HG02852 (cell line): ENCODE data around the gene RPUSD1.
"Not testable (repeated sequence)": the region's sequence is repeated elsewhere in the genome, so short reads cannot be mapped to it uniquely, and the experiment has no call there.

Experiments
- ATAC-seq: cut with Tn5 transposase; IDR thresholded peaks from one replicate; pipeline ENCODE4 v1.9.1; 2021; ENCODE audit warnings: mild to moderate bottlenecking, moderate library complexity; ENCODE audit not compliant: unreplicated experiment

RPUSD1 gene

DNA sequence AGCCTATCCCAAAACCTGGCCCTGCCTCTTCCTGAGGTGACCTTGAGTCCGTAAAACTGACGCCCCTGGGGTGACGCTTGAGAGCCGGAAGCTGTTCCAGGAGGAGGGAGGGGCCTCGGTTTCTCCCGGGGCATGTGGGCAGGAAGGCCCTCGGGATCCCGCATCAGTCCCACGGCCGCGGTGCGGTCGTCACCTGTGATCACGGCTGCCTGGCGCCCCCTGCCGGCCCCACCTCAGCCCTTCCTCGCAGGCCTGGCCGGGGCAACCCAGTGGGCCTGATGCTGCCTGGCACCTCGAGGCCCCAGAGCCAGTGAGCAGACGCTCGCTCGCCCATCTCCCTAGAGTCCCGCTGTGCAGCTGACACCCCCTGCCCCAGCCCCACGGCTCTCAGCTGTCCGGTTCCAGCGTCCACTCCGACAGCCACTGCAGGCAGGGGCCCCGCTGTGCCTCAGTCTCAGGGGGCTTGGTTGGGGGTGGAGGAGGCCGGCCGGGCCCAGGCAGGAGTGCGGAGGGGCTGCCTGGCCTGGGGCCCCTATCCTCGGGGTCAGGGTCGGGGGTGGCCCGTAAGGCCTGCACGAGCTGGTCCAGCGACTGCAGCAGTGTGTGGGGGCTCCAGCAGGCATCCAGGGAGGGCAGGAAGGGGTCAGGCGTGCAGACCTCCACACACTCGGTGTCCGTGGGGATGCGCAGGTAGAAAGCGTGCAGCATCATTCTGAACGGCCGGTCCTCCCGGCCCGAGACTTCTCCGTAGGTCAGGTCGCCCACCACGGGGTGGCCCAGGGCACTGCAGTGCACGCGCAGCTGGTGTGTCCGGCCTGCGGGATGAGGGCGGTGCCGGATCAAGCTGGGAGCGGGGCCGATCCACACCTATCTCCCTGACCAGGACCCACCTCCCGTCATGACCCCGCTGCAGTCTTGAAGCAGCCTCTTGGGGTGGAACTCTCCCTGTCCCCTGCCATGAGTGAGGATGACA lies 2.3 kb downstream of the RPUSD1 start:
- no peak for ATAC-seq

DNA sequence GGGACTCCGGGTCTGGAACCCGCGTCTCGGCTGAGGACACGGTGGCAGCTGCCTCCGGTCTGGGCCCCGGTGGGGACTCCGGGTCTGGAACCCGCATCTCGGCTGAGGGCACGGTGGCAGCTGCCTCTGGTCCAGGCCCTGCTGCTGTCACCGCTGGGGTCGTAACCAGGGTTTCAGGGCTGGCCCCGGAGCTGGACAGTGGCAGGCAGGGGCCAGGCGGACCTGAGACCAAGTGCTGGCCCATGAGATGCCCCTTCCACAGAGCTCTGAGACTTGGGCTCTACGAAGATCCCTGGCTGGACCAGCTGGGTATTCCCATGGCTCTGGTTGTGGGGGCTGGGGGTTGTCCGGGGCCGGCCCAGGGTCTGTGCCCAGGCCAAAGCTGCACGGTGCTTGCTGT lies 3.8 kb downstream of the RPUSD1 start:
- ATAC-seq, result no peak

DNA sequence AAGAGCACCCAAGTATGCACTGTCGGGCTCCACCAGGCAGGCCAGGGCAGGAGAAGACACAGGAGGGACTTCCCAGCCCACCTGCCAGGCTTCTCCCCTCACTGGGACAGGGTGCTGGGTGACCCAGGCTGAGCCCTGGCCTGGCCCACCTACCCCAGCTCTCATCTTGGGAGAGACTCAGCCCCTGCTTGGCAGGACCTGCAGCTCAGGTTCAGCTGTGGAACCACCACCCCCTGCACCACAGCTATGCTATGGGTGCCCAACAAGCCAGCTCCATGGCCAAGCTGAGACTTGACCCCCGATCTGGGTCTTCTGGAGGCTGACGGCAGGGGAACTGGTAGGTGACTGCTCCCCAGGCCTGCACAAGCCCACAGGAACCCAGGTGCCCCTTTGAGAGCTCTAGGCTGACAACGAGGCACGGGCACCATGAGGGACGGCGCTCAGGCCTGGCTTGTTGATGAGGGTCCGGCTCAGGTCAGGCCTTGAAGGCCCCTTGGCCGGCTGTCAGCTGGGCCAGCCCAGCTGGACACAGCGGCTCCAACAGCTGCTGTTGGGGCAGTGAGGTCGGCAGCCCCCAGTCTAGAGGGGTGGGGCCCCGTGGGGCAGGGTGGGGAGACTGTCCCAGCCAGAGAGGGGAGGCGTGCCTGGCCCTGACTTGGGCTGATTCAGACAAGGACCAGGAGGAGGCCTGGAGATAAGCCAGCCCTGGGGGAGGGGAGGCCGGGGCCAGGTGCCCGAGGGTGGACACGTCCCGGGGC lies 4.6 kb downstream of the RPUSD1 start:
- no peak for ATAC-seq

GRCh38 chr16:782766-783403 lies 5.3 kb downstream of the RPUSD1 start:
- ATAC-seq, result no peak

- ATAC-seq, result no peak
Measured at GRCh38 chr16:782258-782657, 5.9 kb downstream of the RPUSD1 start.

- no peak for ATAC-seq
Measured at GRCh38 chr16:781346-782010, 6.7 kb downstream of the RPUSD1 start.

DNA sequence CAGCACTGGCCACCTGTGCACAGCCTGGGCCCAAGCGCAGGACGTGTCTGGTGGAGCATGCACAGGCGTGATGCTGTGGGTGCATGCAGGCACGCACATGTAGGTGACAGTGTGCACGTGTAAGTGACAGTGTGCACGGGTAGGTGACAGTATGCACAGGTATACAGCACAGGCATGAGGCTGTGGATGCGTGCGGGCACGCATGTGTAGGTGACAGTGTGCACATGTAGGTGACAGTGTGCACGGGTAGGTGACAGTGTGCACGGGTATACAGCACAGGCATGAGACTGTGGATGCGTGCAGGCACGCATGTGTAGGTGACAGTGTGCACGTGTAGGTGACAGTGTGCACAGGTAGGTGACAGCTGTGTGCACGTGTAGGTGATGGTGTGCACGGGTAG lies 7.9 kb downstream of the RPUSD1 start:
- no peak for ATAC-seq

DNA sequence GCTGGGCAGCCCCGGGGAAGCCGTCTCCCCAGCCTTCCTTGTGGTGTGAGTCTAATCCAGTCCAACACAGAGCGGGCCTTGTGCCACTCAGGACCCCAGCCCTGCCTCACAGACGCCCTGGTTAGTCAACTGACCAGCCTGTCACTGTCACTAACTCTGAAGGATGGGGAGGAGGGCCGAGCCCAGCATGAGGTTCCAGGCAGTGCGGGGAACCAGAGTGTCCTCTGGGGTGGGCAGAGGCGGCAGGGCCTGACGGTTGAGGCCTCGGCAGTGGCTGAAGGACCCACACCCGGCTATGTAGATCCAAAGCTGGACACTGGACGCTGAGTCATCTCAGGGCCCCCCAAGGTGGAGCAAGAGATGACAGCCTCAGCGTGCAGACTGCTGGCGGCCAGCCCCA lies 8.6 kb downstream of the RPUSD1 start:
- no peak for ATAC-seq

- ATAC-seq, result no peak
Measured at GRCh38 chr16:778909-779527, 9.2 kb downstream of the RPUSD1 start.

DNA sequence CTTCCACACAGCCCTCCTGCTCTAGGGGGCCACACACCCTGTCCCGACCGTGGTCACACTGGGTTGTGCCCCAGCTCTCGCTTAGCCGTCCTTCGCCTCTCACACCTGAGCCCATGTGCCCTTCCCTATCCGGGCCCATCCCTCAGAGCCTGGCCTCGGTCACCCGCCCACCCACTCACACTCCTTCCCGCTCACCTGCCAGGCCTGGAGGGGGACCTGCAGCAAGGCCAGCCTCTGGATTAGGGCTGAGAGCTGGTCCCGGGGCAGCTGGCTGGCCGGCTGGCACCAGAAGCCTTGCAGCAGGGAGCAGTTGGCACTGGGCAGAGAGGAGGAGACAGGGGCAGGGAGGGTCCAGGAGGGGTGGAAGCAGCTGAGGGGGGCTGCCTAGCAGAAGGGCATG lies 9.7 kb downstream of the RPUSD1 start:
- ATAC-seq, result no peak

DNA sequence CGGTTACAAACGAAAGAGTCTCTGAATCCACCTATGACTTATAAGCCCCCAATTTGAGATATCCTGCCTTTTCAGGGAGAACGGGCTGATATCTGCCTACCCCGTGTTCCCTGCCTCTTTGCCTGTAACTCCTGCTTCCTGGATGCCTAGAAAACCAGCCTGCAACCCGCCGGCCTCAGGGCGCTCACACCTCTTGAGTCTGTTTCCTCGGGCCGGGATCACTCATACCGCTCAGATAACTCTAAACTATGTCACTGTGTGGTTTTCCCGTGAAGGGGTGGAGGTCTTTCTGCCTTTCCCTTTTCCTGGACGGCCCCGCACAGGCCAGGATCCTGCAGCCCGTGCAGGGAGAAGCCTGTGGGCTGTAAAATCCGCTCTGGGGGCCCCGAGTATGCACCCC lies 10.4 kb downstream of the RPUSD1 start:
- no peak for ATAC-seq

DNA sequence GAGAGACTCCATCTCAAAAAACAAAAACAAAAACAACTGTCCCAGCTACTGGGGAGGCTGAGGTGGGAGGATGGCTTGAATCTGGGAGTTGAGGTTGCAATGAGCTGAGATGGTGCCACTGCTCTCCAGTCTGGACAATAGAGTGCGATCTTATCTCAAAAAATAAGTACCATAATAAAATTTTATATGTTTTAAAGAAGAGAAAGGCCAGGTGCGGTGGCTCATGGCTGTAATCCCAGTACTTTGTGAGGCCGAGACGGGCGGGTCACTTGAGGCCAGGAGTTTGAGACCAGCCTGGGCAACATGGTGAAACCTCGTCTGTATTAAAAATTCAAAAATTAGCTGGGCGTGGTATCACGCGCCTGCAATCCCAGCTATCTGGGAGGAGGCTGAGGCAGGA lies 11.4 kb downstream of the RPUSD1 start:
- no peak for ATAC-seq

DNA sequence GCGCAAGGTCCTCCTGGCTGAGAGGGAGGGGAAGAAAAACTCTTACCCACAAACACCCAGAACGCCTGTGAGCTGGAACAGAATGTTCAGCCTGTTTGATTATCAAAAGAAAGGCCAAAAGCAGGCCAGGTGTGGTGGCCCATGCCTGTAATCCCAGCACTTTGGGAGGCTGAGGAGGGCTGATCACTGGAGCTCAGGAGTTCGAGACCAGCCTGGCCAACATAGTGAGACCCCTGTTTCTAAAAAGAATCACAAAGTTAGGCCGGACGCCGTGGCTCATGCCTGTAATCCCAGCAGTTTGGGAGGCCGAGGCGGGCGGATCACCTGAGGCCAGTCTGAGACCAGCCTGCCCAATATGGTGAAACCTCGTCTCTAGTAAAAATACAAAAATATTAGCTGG lies 11.9 kb downstream of the RPUSD1 start:
- ATAC-seq, result not testable (repeated sequence)

DNA sequence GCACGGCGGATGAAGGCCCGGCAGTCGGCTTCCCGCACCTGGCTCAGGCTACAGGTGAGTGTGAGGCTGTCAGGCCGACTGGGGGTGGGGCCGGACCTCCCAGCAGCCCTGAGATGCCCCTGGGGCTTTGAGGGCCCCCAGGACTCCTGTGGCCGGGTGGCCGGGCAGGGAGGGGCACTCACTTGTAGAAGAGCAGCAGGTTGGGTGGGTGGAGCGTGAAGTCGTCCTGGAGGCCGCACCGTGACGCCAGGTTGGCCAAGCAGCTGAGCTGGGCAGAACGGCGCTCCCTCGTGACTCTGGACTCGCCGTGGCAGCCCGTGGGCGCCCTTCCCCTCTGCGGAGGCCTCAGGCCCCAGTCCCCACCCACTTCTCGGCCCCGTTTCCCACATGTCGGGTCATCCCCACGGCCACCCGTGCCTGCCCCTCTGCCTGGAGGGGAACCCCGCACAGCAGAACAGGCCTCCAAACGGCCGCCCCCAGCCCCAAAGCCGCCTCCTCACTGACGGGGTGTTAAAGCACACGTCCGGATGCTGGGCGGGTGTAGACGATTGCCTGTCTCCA lies 12.9 kb downstream of the RPUSD1 start:
- no peak for ATAC-seq

GRCh38 chr16:774086-775001 lies 13.8 kb downstream of the RPUSD1 start:
- no peak for ATAC-seq

GRCh38 chr16:772959-773358 lies 15.2 kb downstream of the RPUSD1 start:
- ATAC-seq, result no peak

DNA sequence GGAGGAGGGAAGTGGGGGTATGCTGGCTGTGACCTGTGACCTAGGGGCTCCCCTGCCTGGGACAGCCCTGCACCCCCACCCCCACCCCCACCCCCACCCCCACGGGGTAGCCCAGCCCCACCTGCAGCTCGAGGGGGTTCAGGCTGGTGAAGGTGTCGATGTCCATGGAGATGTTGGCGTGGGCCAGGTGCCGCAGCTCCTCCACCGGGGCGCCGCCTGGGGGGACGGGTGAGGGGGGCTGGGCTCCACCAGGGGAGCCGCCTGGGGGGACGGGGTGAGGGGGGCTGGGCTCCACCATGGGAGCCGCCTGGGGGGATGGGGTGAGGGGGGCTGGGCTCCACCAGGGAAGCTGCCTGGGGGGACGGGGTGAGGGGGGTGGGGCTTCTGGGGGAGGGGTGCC lies 17.8 kb downstream of the RPUSD1 start:
- no peak for ATAC-seq

- no peak for ATAC-seq
Measured at GRCh38 chr16:769934-770333, 18.2 kb downstream of the RPUSD1 start.

DNA sequence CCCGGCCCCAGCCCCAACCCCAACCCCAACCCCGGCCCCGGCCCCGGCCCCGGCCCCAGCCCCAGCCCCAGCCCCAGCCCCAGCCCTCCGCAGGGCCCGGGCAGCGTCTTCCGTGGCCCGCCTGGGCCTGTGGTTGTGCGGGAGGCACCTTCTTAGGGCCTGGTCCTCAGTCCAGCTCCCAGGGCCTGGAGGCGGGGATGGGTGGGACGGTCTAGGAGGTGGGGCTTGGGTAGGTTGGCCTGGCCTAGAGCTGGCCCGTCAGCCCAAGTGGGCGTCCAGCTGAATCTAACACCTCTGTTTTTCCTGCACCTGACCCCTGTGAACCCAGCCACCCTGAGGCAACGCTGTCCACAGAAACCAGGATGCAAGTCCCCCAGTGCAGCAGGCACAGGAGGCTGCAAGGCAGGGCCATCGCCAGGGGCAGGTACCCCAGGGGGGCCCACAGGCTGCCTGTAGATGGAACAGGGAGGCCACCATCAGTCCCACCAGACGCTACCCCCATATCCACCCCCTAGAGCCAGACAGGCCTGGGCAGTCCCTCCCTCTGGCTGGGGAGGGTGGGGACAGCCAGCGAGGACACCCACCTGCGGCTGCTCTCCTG lies 18.9 kb downstream of the RPUSD1 start:
- no peak for ATAC-seq
